Lower lobe of right lung (tissue), 2 donors: ENCODE results near the gene NUDT6. TPM values are rescaled to one million over a fixed set of nuclear protein-coding genes. Genes with fewer than 3 reads are reported as not detected.

Experiments
- ATAC-seq, 2 donors: fragments of 200-7000 bp; cut with Tn5 transposase; one replicate each; pipeline ENCODE4 v1.9.1; 2020 to 2022; ENCODE audit warnings: mild to moderate bottlenecking in 2 of 2, moderate library complexity in 2 of 2
- DNase-seq: peaks from one replicate; pipeline ENCODE4 v3.0.0-alpha.2; 2020
- H3K27ac ChIP-seq: fragments of 200-600 bp; one replicate; pipeline ENCODE4 v1.8.0; 2022
- H3K27me3 ChIP-seq: fragments of 200-600 bp; one replicate; pipeline ENCODE4 v1.8.0; 2022; ENCODE audit warnings: low read depth
- H3K36me3 ChIP-seq: fragments of 200-600 bp; one replicate; pipeline ENCODE4 v1.8.0; 2022; ENCODE audit warnings: mild to moderate bottlenecking
- H3K4me1 ChIP-seq: fragments of 200-600 bp; one replicate; pipeline ENCODE4 v1.8.0; 2022
- H3K4me3 ChIP-seq: fragments of 200-600 bp; one replicate; pipeline ENCODE4 v1.8.0; 2022; ENCODE audit warnings: mild to moderate bottlenecking
- H3K9me3 ChIP-seq: fragments of 200-600 bp; one replicate; pipeline ENCODE4 v1.8.0; 2022
- intact Hi-C: fragments of 100-400 bp; cut with DNase I; formaldehyde crosslinking; loops from one replicate; pipeline ENCODE4 v1.11.0; 2022
- total RNA-seq: library from RNA; stranded (reverse); fragmentation: NEBNext Ultra II Directional; extraction: Animal tissue kit (Norgen Biotek cat#: 25700); gene quantifications from one replicate; pipeline ENCODE4 v1.2.1, GENCODE V29; 2021
- TF ChIP-seq, protein P1 (sequence below): fragments of 200-600 bp; IDR thresholded peaks from one replicate; pipeline ENCODE4 v1.8.0; 2022; ENCODE audit warnings: antibody characterized with exemption, mild to moderate bottlenecking
- donor health status: DM: no; HTN: yes; CAD: no; lungs with severe emphysema.

Gene NUDT6
- total RNA-seq, 1 donor from 2014 or later, result 5.3 TPM

DNA sequence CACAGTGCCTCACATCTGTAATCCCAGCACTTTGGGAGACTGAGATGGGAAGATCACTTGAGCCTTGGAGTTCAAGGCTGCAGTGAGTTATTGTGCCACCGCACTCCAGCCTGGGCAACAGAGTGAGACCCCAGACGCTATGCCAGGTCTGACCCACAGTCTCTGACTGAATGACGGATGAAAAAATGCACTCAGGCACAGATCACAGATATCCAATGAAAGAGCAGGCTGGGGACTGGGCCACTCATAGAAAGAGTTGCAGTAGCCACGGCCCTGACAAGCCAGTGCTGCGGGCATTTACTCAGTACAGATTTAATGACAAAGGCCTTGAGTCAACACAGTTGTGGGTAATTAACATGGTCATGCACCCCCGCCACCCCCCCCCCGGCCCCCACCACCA lies 22.7 kb downstream of the NUDT6 start:
- TF ChIP-seq, protein P1, sequence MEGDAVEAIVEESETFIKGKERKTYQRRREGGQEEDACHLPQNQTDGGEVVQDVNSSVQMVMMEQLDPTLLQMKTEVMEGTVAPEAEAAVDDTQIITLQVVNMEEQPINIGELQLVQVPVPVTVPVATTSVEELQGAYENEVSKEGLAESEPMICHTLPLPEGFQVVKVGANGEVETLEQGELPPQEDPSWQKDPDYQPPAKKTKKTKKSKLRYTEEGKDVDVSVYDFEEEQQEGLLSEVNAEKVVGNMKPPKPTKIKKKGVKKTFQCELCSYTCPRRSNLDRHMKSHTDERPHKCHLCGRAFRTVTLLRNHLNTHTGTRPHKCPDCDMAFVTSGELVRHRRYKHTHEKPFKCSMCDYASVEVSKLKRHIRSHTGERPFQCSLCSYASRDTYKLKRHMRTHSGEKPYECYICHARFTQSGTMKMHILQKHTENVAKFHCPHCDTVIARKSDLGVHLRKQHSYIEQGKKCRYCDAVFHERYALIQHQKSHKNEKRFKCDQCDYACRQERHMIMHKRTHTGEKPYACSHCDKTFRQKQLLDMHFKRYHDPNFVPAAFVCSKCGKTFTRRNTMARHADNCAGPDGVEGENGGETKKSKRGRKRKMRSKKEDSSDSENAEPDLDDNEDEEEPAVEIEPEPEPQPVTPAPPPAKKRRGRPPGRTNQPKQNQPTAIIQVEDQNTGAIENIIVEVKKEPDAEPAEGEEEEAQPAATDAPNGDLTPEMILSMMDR, result no peak
- H3K36me3 ChIP-seq, result no peaks in the 10 kb centered on the region
- DNase-seq (no peak), ATAC-seq (no peak)
- H3K4me1 ChIP-seq, result peaks cover 5% of the 10 kb centered on the region
- H3K27ac ChIP-seq, result no peak overlapping the region
- no peak overlapping the region for H3K4me3 ChIP-seq
- no peaks in the 10 kb centered on the region for H3K9me3 ChIP-seq
- intact Hi-C loops, result no loop called here
- H3K27me3 ChIP-seq, result no peaks in the 10 kb centered on the region

DNA sequence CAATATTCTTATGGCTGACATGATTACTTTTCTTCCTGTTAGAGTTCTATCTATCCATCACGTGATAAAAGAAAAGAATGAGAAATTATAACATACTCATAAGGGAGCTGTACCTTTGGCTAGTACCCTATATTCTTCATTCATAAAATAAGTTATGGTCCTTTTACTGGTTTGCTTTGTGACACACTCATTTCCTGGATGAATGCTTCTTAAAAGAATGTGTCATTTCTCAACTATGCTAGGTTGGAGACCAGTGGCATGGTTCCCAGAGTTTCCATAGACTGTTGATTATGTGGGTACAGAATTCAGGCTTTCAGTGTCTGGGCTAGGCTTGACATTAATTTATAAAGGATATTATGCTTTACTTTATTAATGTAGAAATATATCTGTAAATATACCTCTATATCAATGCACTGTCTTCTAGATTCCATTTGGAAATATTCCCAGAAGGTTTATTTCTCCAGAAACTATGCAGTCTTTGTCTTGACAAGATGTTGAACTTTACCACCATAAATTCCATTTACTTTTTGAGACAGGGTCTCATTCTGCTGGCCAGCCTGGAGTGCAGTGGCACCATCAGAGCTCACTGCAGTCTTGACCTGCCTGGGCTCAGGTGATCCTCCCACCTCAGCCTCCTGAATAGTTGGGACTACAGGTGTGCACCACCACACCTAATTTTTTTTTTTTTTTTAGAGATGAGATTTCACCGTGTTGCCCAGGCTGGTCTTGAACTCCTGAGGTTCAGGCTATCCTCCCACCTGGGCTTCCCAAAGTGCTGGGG lies 23.8 kb downstream of the NUDT6 start:
- no peak overlapping the region for H3K27ac ChIP-seq
- H3K4me1 ChIP-seq, result peaks cover 5% of the 10 kb centered on the region
- no peaks in the 10 kb centered on the region for H3K9me3 ChIP-seq
- H3K4me3 ChIP-seq, result no peak overlapping the region
- H3K27me3 ChIP-seq, result no peaks in the 10 kb centered on the region
- intact Hi-C loops, result no loop called here
- peaks cover 4% of the 10 kb centered on the region for H3K36me3 ChIP-seq
- DNase-seq (no peak), ATAC-seq (peak in 1 of 2 donors; percentile 50)
- TF ChIP-seq, protein P1, result no peak

DNA sequence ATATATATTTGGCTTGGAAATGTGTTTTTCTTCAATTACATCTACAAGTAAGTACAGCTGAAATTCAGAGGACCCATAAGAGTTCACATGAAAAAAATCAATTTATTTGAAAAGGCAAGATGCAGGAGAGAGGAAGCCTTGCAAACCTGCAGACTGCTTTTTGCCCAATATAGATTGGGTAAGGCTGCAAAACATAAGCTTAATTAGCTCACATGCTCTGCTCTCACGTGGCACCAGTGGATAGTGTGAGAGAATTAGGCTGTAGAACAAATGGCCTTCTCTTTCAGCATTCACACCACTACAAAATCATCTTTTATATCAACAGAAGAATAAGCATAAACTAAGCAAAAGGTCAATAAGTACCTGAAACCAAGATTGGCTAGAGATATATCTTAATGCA lies 26.1 kb downstream of the NUDT6 start:
- H3K4me3 ChIP-seq, result no peak overlapping the region
- no peak overlapping the region for H3K27ac ChIP-seq
- intact Hi-C loops, result no loop called here
- H3K27me3 ChIP-seq, result no peaks in the 10 kb centered on the region
- DNase-seq (no peak), ATAC-seq (no peak)
- peaks cover 5% of the 10 kb centered on the region for H3K4me1 ChIP-seq
- TF ChIP-seq, protein P1, result no peak
- no peaks in the 10 kb centered on the region for H3K9me3 ChIP-seq
- peaks cover 23% of the 10 kb centered on the region for H3K36me3 ChIP-seq

DNA sequence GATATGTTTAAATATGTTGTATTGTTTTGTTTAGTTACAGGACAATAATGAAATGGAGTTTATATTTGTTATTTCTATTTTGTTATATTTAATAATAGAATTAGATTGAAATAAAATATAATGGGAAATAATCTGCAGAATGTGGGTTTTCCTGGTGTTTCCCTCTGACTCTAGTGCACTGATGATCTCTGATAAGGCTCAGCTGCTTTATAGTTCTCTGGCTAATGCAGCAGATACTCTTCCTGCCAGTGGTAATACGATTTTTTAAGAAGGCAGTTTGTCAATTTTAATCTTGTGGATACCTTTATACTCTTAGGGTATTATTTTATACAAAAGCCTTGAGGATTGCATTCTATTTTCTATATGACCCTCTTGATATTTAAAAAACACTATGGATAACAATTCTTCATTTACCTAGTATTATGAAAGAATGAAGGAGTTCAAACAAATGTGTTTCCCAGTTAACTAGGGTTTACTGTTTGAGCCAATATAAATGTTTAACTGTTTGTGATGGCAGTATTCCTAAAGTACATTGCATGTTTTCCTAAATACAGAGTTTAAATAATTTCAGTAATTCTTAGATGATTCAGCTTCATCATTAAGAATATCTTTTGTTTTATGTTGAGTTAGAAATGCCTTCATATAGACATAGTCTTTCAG lies 26.9 kb downstream of the NUDT6 start:
- peaks cover 5% of the 10 kb centered on the region for H3K4me1 ChIP-seq
- TF ChIP-seq, protein P1, result no peak
- ATAC-seq (no peak), DNase-seq (no peak)
- H3K27me3 ChIP-seq, result no peaks in the 10 kb centered on the region
- intact Hi-C loops, result no loop called here
- H3K9me3 ChIP-seq, result no peaks in the 10 kb centered on the region
- no peak overlapping the region for H3K27ac ChIP-seq
- peaks cover 23% of the 10 kb centered on the region for H3K36me3 ChIP-seq
- H3K4me3 ChIP-seq, result no peak overlapping the region

DNA sequence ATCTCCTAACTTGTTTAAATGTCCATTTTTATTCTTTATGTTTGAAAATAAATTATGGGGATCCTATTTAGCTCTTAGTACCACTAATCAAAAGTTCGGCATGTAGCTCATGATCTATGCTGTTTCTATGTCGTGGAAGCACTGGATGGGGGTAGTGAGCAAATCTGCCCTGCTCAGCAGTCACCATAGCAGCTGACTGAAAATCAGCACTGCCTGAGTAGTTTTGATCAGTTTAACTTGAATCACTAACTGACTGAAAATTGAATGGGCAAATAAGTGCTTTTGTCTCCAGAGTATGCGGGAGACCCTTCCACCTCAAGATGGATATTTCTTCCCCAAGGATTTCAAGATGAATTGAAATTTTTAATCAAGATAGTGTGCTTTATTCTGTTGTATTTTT lies 27.6 kb downstream of the NUDT6 start:
- peaks cover 23% of the 10 kb centered on the region for H3K36me3 ChIP-seq
- H3K9me3 ChIP-seq, result no peaks in the 10 kb centered on the region
- H3K4me1 ChIP-seq, result peaks cover 5% of the 10 kb centered on the region
- no peak for DNase-seq
- ATAC-seq, result no peak
- H3K27ac ChIP-seq, result no peak overlapping the region
- no peaks in the 10 kb centered on the region for H3K27me3 ChIP-seq
- intact Hi-C loops, result no loop called here
- H3K4me3 ChIP-seq, result no peak overlapping the region
- TF ChIP-seq, protein P1, result no peak
